ENCODE data around the gene TBX3.

Gene TBX3

DNA sequence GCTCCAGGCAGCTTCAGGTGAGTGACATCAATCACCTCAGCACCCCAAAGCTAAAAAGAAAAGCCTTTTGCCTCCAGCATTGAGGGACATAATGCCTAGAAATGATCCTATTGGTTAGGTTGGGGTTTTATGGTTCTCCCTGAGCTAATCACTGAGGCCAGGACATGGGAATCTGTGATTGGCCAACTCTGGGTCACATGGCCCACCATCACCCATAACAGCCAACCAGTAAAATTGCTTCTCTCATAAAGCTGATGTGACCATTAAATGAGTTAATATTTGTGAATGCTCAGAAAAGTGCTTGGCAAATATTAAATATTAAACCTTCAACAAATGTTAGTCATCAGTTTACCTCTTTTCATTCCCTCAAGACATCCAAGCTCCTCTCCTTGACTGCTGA, 60.2 kb downstream of the TBX3 start:
- TF ChIP-seq CTCF (IDR thresholded peaks at IDR 0.05; ENCODE audit: low read depth, low read length) (no peak), EZH2phosphoT487 (IDR thresholded peaks at IDR 0.05; ENCODE audit: low read depth) (no peak)
- H3K4me2 ChIP-seq (ENCODE audit: low read length), result no peak overlapping the region
- H3K27me3 ChIP-seq (ENCODE audit: low read depth, low read length), result no peaks in the 10 kb centered on the region
- no peaks in the 10 kb centered on the region for H3K36me3 ChIP-seq (replicated peaks; ENCODE audit: low read depth, low read length)
- no peaks in the 10 kb centered on the region for H3K4me1 ChIP-seq (ENCODE audit: low read length)
- no peaks in the 10 kb centered on the region for H3K9me3 ChIP-seq (ENCODE audit: insufficient read depth, low read length)
- H3K4me3 ChIP-seq (ENCODE audit: low read length), result no peak overlapping the region
- H3K9ac ChIP-seq (ENCODE audit: low read length), result no peak overlapping the region
- no peaks in the 10 kb centered on the region for H3K79me2 ChIP-seq (ENCODE audit: low read length)
- H3K27ac ChIP-seq (ENCODE audit: low read length), result no peak overlapping the region
- H4K20me1 ChIP-seq (ENCODE audit: insufficient read depth, low read length), result no peaks in the 10 kb centered on the region
- H2AFZ ChIP-seq (ENCODE audit: low read depth, low read length), result no peak overlapping the region
